Renal cortex interstitium (tissue), 11 donors: ENCODE data around the gene HHATL. TPM values are rescaled to one million over a fixed set of nuclear protein-coding genes. Genes with fewer than 3 reads are reported as not detected.

Experiments used
- DNase-seq, 11 donors: peaks; one replicate each; pipeline ENCODE4 v3.0.0-alpha.2; 2013; ENCODE audit warnings: low read depth in 9 of 11, low spot score in 4 of 11; ENCODE audit errors: extremely low read depth in 1 of 11
- polyA plus RNA-seq, 3 donors: library from polyadenylated mRNA; unstranded; fragments of 120-200 nt; gene quantifications; one replicate each; pipeline ENCODE4 v1.2.1, GENCODE V29; 2013; ENCODE audit not compliant: insufficient read length in 3 of 3

HHATL gene
- polyA plus RNA-seq, 3 donors = 0.54 to 0.66 (median 0.61) TPM

DNA sequence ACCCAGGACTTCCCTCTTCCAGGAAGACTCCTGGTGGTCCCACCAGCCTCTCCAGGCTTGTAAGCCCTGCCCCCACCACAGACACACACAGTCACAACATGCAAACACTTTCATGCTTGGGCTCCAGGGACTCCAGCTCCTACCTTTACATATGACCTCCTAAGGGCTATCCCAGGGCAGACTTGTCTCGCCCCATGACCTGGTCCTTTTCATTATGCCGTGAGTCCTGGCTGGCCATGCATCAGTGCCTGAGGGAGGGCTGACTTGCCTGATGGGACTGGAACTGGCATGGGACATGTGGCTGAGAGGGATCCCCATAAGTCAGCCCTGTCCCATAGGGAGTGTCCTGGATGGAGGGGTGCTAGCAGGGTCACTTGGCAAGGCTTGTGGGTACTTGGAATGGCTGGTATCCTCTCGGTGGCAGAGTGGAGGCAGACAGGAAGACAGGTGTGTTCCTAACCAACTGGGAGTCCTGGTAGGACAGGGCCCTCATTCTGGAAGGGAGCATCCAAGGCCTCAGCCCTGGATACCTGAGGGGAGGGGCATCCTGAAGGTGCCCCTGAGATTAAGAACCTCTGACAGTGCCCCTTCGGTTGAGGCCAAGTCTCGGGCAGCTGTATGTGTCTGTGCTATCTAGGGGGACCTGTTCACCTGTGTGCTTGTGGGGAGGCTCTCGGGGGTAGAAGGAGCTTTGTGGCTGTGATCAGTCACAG, 540 bp upstream of the HHATL start:
- DNase-seq = no peak

- DNase-seq = peak; percentile 31 to 72 (median 58)
These were observed 1.1 kb downstream of the HHATL start for GRCh38 chr3:42701371-42702065.

- no peak for DNase-seq
These were observed 2.0 kb downstream of the HHATL start for GRCh38 chr3:42700366-42701288.

- no peak for DNase-seq
These were observed 3.1 kb downstream of the HHATL start for GRCh38 chr3:42699511-42699971.

DNA sequence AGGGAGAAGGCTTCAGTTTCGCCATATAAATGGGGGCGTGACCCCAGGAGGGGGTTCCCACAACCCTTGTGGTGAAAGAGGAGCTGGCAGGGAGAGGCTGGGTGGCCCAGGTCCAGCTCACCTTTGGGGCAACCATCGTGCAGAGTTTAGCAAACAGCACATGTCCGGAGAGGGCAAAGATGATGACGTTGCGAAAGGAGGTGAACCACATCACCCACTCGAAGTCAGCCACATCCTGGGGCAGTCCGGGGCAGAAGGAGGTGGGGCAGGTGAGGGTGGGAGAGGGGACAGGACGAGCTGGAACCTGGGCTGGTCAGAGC, 3.7 kb downstream of the HHATL start:
- no peak for DNase-seq

DNA sequence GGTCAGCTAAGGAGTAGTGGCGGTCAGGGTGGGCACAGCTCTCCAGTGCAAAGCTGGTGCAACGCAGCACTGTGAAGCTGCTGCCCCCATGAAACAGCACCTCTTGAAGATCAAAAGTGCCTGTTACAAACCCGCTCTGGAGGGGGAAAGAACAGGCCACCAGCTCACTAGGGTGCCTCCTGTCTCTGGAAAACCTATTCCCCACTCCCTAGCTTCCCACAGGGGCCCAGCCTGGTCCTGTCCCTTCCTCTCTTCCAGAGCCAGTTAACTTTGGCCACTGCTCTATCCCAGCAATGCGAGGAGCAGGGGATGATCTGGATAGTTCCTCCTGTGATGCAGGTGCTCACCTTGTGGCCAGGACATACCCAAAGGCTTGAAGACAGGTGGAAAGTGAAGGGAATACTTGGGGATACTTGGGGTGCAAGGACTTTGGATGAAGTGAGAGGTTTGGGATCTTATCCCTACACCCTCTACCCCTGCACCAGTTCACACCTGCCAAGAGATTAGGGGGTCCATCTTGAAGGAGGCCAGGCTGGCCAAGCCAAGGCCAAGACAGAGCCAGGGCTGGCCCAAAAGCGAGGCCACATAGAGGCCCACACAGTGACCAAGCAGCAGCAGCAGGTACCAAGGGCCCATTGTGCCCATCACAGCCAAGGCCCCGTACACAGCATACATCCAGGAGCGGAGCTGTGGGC, 4.2 kb downstream of the HHATL start:
- DNase-seq = no peak

DNA sequence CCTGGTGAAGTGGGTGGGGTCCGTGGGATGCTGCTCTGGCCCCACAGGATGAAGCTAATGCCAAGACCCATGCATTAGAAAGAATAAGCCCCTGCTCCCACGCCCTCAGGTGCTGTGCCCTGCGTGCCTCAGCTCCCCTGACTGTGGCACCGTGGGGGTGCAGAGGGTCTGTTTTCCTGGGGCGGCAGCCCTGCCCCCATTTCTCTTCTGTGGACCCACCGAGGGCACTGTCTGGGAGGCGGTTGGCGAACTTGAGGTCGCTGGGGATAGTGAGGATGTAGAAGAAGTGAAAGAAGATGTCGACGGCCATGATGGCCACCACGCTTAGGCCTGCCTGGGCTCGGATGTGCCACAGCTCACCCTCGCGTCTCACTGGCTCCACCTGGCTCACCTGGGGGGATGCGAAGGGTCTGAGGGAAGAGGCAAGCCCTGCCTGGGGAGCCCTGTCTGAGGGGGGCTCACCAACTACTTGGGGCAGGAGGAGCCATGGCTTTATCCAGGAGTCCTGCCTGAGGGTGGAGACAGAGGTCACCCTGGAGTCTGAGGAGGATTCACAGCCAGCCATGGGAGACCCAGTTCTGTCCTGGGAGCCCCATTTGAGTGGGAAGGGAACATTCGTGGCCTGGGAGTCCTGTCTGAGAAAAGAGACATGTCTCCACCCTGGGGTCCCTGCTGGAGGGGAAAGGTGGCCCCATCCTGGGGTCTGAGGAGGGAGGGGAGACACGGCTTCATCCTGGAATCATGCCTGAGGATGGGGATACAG, 5.1 kb downstream of the HHATL start:
- no peak for DNase-seq

GRCh38 chr3:42696356-42697288, 6.0 kb downstream of the HHATL start:
- DNase-seq = no peak

DNA sequence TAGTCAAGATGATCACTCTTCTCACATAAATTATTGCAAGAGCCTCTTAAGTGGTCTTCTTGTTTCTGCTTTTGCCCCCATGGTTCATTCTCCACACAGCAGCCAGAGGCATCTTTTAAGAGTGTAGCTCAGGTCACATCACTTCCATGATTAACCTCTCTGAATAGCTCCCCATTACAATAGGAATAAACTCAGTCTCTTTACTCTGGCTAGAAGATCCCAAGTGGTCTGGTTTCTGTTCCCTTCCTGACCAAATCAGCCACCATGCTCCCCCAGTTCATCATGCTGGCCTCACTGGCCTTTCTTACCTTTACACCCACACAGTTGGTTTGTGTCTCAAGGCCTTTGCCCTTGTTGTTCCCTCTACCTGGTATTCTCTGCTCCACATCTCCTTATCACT, 8.2 kb downstream of the HHATL start:
- DNase-seq = no peak

GRCh38 chr3:42693530-42693930, 9.1 kb downstream of the HHATL start:
- DNase-seq = no peak

DNA sequence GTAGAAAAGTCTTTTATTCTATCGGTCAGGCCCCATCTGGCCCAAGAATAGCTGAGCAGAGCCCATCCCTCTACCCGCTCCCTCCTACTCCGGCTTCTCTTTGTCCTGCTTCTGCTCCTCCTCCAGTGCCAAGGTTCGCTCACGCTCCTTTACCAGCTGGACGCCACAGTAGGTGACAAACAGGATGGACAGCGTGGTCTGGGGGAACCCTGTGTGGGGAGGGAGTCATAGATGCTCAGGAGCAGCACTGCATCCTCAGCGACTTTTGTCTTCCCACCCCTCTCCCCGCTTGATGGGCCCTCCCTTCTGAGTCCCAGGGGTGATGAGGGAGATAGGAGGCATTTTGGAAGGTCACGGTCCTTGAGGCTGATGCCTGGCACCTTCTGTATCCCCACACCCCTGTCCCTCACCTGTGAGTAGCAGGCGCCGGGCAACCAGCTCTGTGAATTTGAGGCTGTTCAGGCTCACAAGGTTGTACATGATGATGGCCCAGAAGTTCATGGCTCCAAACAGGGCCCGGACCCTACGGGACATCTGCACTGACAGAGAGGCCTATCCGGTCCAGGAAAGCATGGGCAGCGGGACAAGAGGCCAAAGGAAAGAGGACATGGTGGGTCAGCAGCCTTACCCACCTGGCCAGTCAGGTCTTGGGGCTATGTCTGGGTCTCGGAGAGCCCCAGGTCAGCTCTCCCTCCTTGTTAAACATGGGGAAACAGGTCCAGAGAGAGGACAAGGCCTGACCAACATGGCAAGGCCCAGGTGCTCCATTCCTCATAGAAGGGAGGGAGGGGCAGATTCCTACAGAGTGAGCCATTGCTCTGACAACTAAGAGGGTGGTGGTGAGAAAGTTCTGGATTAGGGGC, 9.7 kb downstream of the HHATL start:
- DNase-seq = no peak

GRCh38 chr3:42691816-42692666, 10.6 kb downstream of the HHATL start:
- no peak for DNase-seq

- DNase-seq = no peak
These were observed 11.6 kb downstream of the HHATL start for GRCh38 chr3:42690766-42691680.

DNA sequence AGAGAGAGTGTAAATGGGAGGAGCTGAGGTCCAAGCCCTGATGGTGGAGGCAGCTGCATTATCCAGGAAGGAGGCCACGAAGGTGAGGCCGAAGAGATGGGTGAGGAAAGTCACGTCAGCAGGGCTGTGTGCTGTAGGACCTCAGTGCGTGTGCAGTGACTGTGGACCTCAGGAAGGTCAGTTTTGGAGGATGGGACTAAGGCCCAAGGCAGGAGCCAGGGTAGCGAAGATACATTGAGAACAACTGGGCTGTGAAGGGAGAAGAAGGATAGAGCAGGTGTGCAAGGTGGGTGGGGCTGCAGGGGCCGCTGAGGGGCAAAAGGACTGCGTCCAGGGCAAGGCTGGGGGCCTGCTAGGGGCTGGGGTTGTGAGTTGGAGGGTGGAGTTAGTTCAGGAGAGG, 12.4 kb downstream of the HHATL start:
- no peak for DNase-seq
